Gastroesophageal sphincter (tissue), 4 donors: ENCODE measurements around the gene BLOC1S1. TPM values are rescaled to one million over a fixed set of nuclear protein-coding genes. Genes with fewer than 3 reads are reported as not detected.

ENCODE experiments used
- ATAC-seq: fragments of 150-250 bp; one replicate; pipeline ENCODE4 v1.9.1; 2016; ENCODE audit warnings: mild to moderate bottlenecking, moderate library complexity
- H3K27ac ChIP-seq, 4 donors: fragments of 200-600 bp; sonication (generic) in 3 of 4; 1 replicate in 3 of 4; 2 replicates in 1 of 4; pipeline ENCODE4 v1.5.1; 2016 to 2019
- H3K27me3 ChIP-seq: fragments of 200-600 bp; sonication (generic); one replicate; pipeline ENCODE4 v1.5.1; 2019
- H3K36me3 ChIP-seq, 2 donors: fragments of 200-600 bp; sonication (generic); one replicate each; pipeline ENCODE4 v1.5.1; 2019; ENCODE audit warnings: control low read depth in 1 of 2
- H3K4me1 ChIP-seq, 3 donors: fragments of 200-600 bp; sonication (generic); 1 replicate in 2 of 3; 2 replicates in 1 of 3; pipeline ENCODE4 v1.5.1; 2016 to 2019; ENCODE audit warnings: control low read depth in 2 of 3
- H3K4me3 ChIP-seq, 2 donors: fragments of 200-600 bp; sonication (generic); one replicate each; pipeline ENCODE4 v1.5.1; 2019; ENCODE audit warnings: mild to moderate bottlenecking in 1 of 2, moderate library complexity in 1 of 2
- H3K9me3 ChIP-seq, 3 donors: fragments of 200-600 bp; sonication (generic); one replicate each; pipeline ENCODE4 v1.5.1; 2017 to 2019; ENCODE audit warnings: control low read depth in 2 of 3
- CTCF ChIP-seq, 4 experiments: fragments of 200-600 bp in 2 of 4; fragments of 450-650 bp in 2 of 4; sonication (generic) in 1 of 4; IDR thresholded peaks; one replicate each; pipeline ENCODE4 v1.5.1; 2017 to 2019; ENCODE audit warnings: antibody characterized with exemption in 4 of 4, mild to moderate bottlenecking in 2 of 4, moderate library complexity in 2 of 4
- EP300 ChIP-seq: sonication (generic); formaldehyde crosslinking; IDR thresholded peaks from one replicate; pipeline ENCODE4 v1.6.1; 2017; ENCODE audit warnings: antibody characterized with exemption, mild to moderate bottlenecking
- POLR2A ChIP-seq, 2 donors: fragments of 450-650 bp; IDR thresholded peaks; one replicate each; pipeline ENCODE4 v1.6.1; 2017; ENCODE audit warnings: antibody characterized with exemption in 2 of 2, mild to moderate bottlenecking in 2 of 2, moderate library complexity in 1 of 2
- POLR2AphosphoS5 ChIP-seq: sonication (generic); formaldehyde crosslinking; IDR thresholded peaks from one replicate; pipeline ENCODE4 v1.6.1; 2017; ENCODE audit warnings: antibody characterized with exemption
- WGBS, 2 donors: methylation state at CpG; one replicate each; pipeline ENCODE4 v1.1.5; 2018; ENCODE audit warnings: low coverage in 1 of 2; 5-methylcytosine and 5-hydroxymethylcytosine counted together
- small RNA-seq, 4 donors: library from RNA; depleted of rRNA; stranded (forward); fragments of <200 nt; gene quantifications; one replicate each; pipeline ENCODE3, GENCODE V24; 2016
- total RNA-seq, 4 donors: library from RNA; depleted of rRNA; stranded (reverse); fragments of >200 nt; gene quantifications; one replicate each; pipeline ENCODE4 v1.1.0, GENCODE V29; 2016

Gene BLOC1S1
- total RNA-seq, 4 donors from 2014 or later: 187 to 214 (median 196) TPM

DNA sequence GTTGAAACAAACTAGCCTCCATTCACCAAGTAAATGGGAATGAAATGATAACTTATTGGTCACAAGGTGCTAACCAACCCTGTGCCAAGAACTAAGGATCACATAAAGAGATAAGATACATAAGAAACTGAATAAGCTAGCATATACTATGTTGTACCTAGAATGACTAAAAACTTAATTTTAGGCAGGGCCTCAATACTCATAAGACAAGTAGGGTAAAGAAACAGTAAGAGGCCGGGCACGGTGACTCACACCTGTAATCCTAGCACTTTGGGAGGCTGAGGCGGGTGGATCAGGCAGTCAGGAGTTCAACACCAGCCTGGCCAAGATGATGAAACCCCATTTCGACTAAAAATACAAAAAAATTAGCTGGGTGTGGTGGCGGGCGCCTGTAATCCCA lies 44.8 kb downstream of the BLOC1S1 start:
- Histone ChIP-seq H3K4me3 (no peak overlapping the region), H3K36me3 (peaks cover 0 to 81% of the 10 kb centered on the region in 2 donors), H3K9me3 (no peaks in the 10 kb centered on the region), H3K27ac (no peak overlapping the region), H3K4me1 (no peaks in the 10 kb centered on the region), H3K27me3 (no peaks in the 10 kb centered on the region)
- 87 to 100% methylated on average over 3 of the region's 6 CpGs for WGBS, 2 donors
- no peak for ATAC-seq
- TF ChIP-seq POLR2A (IDR thresholded peaks at IDR 0.05): no peak

- Histone ChIP-seq H3K36me3 (peaks cover 0 to 78% of the 10 kb centered on the region in 2 donors), H3K4me1 (no peaks in the 10 kb centered on the region), H3K27ac (no peak overlapping the region), H3K27me3 (no peaks in the 10 kb centered on the region), H3K4me3 (no peak overlapping the region), H3K9me3 (no peaks in the 10 kb centered on the region)
- TF ChIP-seq CTCF (IDR thresholded peaks at IDR 0.05): no peak
- TF ChIP-seq EP300: no peak
- TF ChIP-seq POLR2AphosphoS5: no peak
- no peak for TF ChIP-seq POLR2A (IDR thresholded peaks at IDR 0.05)
- no peak for ATAC-seq
Observed at GRCh38 chr12:55762646-55763045, 46.8 kb downstream of the BLOC1S1 start.

DNA sequence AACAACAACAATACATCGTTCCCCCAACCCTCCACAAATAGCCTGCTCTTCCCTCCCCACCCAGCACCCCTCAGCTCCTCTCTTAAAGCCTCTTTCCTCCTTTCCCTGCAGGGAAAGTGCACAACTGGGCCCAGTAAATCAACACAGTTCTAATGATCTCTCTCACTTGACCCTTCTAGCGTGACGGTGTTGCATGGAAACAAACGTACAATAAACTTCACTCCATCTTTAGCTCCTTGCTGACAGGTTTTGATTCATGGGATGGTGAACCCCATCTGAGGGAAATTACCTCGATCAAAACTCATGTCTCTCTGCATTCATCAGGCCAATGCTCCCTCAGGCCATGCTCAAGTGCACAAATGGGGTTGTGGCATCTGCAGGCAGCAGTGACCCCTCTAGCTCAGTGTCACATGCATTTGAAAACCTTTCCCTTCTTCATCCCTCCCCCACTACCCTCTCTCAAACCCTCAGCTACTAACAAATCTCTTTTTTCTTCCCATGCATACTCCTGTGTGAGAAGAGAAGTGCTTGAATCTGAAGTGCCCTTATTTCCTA lies 50.0 kb downstream of the BLOC1S1 start:
- no peaks in the 10 kb centered on the region for H3K27me3 ChIP-seq
- TF ChIP-seq EP300 (no peak), POLR2AphosphoS5 (no peak), POLR2A (IDR thresholded peaks at IDR 0.05) (no peak), CTCF (IDR thresholded peaks at IDR 0.05) (no peak)
- H3K36me3 ChIP-seq: peaks cover 0 to 68% of the 10 kb centered on the region in 2 donors
- no peaks in the 10 kb centered on the region for H3K4me1 ChIP-seq
- H3K9me3 ChIP-seq: no peaks in the 10 kb centered on the region
- H3K27ac ChIP-seq: no peak overlapping the region
- WGBS, 2 donors: 58 to 77% methylated on average over 4 to 5 of the region's 5 CpGs
- no peak overlapping the region for H3K4me3 ChIP-seq
- ATAC-seq: no peak

DNA sequence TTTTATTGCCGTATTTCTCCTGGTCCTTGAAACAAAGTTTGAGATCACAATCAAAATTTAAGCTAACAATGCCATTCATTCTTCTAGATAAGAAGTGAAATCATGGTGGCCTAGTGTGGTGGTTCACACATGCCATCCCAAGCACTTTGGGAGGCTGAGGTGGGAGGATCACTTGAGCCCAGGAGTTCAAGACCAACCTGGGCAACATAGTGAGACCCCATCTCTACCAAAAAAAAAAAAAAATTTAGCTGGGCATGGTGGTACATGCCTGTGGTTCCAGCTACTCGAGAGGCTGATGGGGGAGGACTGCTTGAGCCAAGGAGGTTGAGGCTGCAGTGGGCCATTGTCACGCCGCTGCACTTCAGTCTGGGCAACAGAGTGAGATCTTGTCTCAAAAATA lies 51.3 kb downstream of the BLOC1S1 start:
- no peaks in the 10 kb centered on the region for H3K27me3 ChIP-seq
- H3K4me3 ChIP-seq: no peak overlapping the region
- peaks cover 0 to 69% of the 10 kb centered on the region in 2 donors for H3K36me3 ChIP-seq
- no peak for ATAC-seq
- H3K27ac ChIP-seq: no peak overlapping the region
- WGBS, 2 donors: 100% methylated on average over 1 to 4 of the region's 4 CpGs
- H3K9me3 ChIP-seq: no peaks in the 10 kb centered on the region
- no peak for TF ChIP-seq POLR2AphosphoS5
- TF ChIP-seq EP300: no peak
- no peak for TF ChIP-seq CTCF (IDR thresholded peaks at IDR 0.05)
- no peak for TF ChIP-seq POLR2A (IDR thresholded peaks at IDR 0.05)
- no peaks in the 10 kb centered on the region for H3K4me1 ChIP-seq

Small RNAs within 50 kb of the gene (small RNA-seq; reads per million reads assigned to genes)
- gene AC009779.1 (0 reads per million in 4 donors), gene RF00017 (0 reads per million in 4 donors)

Other genes with a start within 250 kb of the BLOC1S1 start
- not detected for gene OR6C70, start 245.9 kb upstream of the BLOC1S1 start, total RNA-seq
- gene OR6C68, start 223.7 kb upstream of the BLOC1S1 start, total RNA-seq: not detected
- not detected for gene OR6C4, start 166.4 kb upstream of the BLOC1S1 start, total RNA-seq
- gene OR2AP1, start 143.6 kb upstream of the BLOC1S1 start, total RNA-seq: not detected
- not detected for gene OR10P1, start 79.2 kb upstream of the BLOC1S1 start, total RNA-seq
- gene ITGA7, start 8.1 kb upstream of the BLOC1S1 start, total RNA-seq: 100 to 1,000 TPM; 143 to 260 (median 182) TPM
- 10 to 100 TPM; 18.0 to 57.0 (median 31.9) TPM for gene RDH5, start 4.3 kb downstream of the BLOC1S1 start, total RNA-seq
- gene CD63, start 13.0 kb downstream of the BLOC1S1 start, total RNA-seq: 100 to 1,000 TPM; 500 to 856 (median 792) TPM
- gene GDF11, start 27.1 kb downstream of the BLOC1S1 start, total RNA-seq: 1 to 10 TPM; 2.8 to 9.8 (median 3.6) TPM
- 10 to 100 TPM; 50.3 to 90.5 (median 63.3) TPM for gene SARNP, start 101.7 kb downstream of the BLOC1S1 start, total RNA-seq
- 10 to 100 TPM in 3 of 4 donors, 1 to 10 TPM in 1; 9.2 to 13.1 (median 11.9) TPM for gene ORMDL2, start 102.0 kb downstream of the BLOC1S1 start, total RNA-seq
- gene DNAJC14, start 113.5 kb downstream of the BLOC1S1 start, total RNA-seq: 10 to 100 TPM; 16.8 to 38.8 (median 29.0) TPM
- 10 to 100 TPM in 1 of 4 donors, 1 to 10 TPM in 3; 1.4 to 29.5 (median 7.2) TPM for gene MMP19, start 126.9 kb downstream of the BLOC1S1 start, total RNA-seq
- 10 to 100 TPM; 20.8 to 30.2 (median 26.8) TPM for gene PYM1, start 211.8 kb downstream of the BLOC1S1 start, total RNA-seq
- gene DGKA, start 215.1 kb downstream of the BLOC1S1 start, total RNA-seq: 10 to 100 TPM; 21.9 to 80.3 (median 37.4) TPM
- 1 to 10 TPM in 1 of 4 donors, under 1 TPM in 2, not detected in 1; 0.20 to 4.7 (median 0.67) TPM for gene PMEL, start 250.0 kb downstream of the BLOC1S1 start, total RNA-seq